ENCODE data around the gene LNP1. TPM values are rescaled to one million over a fixed set of nuclear protein-coding genes. Genes with fewer than 3 reads are reported as not detected.

LNP1 gene
- total RNA-seq, 3 donors from 2014 or later (not counting 1 experiment from before 2014, with no cell fraction given), result 0.39 to 0.85 (median 0.73) TPM

- Mint-ChIP-seq H3K4me3 (no peak overlapping the region), H3K27ac (peak overlapping the region in 1 of 2 donors; percentile 69), H3K27me3 (ENCODE audit: low read depth in 2 of 2) (no peaks in the 10 kb centered on the region), H3K9me3 (peaks cover 2 to 3% of the 10 kb centered on the region in 2 donors), H3K36me3 (peaks cover 28% of the 10 kb centered on the region), H3K4me1 (no peaks in the 10 kb centered on the region)
- no peak for DNase-seq
- peaks cover 3% of the 10 kb centered on the region for H3K9me3 ChIP-seq (ENCODE audit: control insufficient read depth, insufficient read depth, low read length)
- H3K27me3 ChIP-seq (ENCODE audit: control insufficient read depth, insufficient read depth, low read length), result no peaks in the 10 kb centered on the region
- no peak overlapping the region for H3K27ac ChIP-seq (ENCODE audit: low read length)
- peaks cover 37% of the 10 kb centered on the region for H3K36me3 ChIP-seq (ENCODE audit: control insufficient read depth, insufficient read depth, low read length)
- TF ChIP-seq CTCF (IDR thresholded peaks at IDR 0.05), result no peak
- intact Hi-C loops (cut with micrococcal nuclease), result no loop called here
- ATAC-seq, result no peak
- no peaks in the 10 kb centered on the region for H3K4me1 ChIP-seq (ENCODE audit: control insufficient read depth, insufficient read depth, low read length)
- H3K4me3 ChIP-seq (ENCODE audit: low read length), result no peak overlapping the region
- WGBS (ENCODE audit: insufficient coverage), result 100% methylated on average over 4 of the region's 4 CpGs
Measured at GRCh38 chr3:100360757-100361496, 40.4 kb upstream of the LNP1 start.

- Mint-ChIP-seq H3K27ac (peak overlapping the region in 1 of 2 donors; percentile 69), H3K4me1 (no peaks in the 10 kb centered on the region), H3K4me3 (no peak overlapping the region), H3K36me3 (peaks cover 30% of the 10 kb centered on the region), H3K27me3 (ENCODE audit: low read depth in 2 of 2) (no peaks in the 10 kb centered on the region), H3K9me3 (peaks cover 2 to 3% of the 10 kb centered on the region in 2 donors)
- DNase-seq, result no peak
- no peak overlapping the region for H3K27ac ChIP-seq (ENCODE audit: low read length)
- H3K4me1 ChIP-seq (ENCODE audit: control insufficient read depth, insufficient read depth, low read length), result no peaks in the 10 kb centered on the region
- H3K4me3 ChIP-seq (ENCODE audit: low read length), result no peak overlapping the region
- H3K27me3 ChIP-seq (ENCODE audit: control insufficient read depth, insufficient read depth, low read length), result no peaks in the 10 kb centered on the region
- TF ChIP-seq CTCF (IDR thresholded peaks at IDR 0.05), result no peak
- intact Hi-C loops (cut with micrococcal nuclease), result no loop called here
- 94% methylated on average over 1 of the region's 1 CpG for whole genome bisulfite sequencing (ENCODE audit: insufficient coverage)
- peaks cover 3% of the 10 kb centered on the region for H3K9me3 ChIP-seq (ENCODE audit: control insufficient read depth, insufficient read depth, low read length)
- peaks cover 46% of the 10 kb centered on the region for H3K36me3 ChIP-seq (ENCODE audit: control insufficient read depth, insufficient read depth, low read length)
- ATAC-seq, result no peak
Measured at GRCh38 chr3:100361897-100362296, 39.4 kb upstream of the LNP1 start.

GRCh38 chr3:100364421-100364820 is 36.9 kb upstream of the LNP1 start:
- no peaks in the 10 kb centered on the region for H3K4me1 Mint-ChIP-seq
- DNase-seq (no peak), ATAC-seq (no peak)
- no peak overlapping the region for H3K4me3 Mint-ChIP-seq
- intact Hi-C loops (cut with micrococcal nuclease), result no loop called here
- Histone ChIP-seq H3K36me3 (ENCODE audit: control insufficient read depth, insufficient read depth, low read length) (peaks cover 63% of the 10 kb centered on the region), H3K9me3 (ENCODE audit: control insufficient read depth, insufficient read depth, low read length) (peaks cover 3% of the 10 kb centered on the region), H3K4me1 (ENCODE audit: control insufficient read depth, insufficient read depth, low read length) (no peaks in the 10 kb centered on the region), H3K4me3 (ENCODE audit: low read length) (no peak overlapping the region), H3K27me3 (ENCODE audit: control insufficient read depth, insufficient read depth, low read length) (no peaks in the 10 kb centered on the region), H3K27ac (ENCODE audit: low read length) (no peak overlapping the region)
- no peak for TF ChIP-seq CTCF (IDR thresholded peaks at IDR 0.05)
- H3K27me3 Mint-ChIP-seq (ENCODE audit: low read depth in 2 of 2), result no peaks in the 10 kb centered on the region
- H3K9me3 Mint-ChIP-seq, result peaks cover 2 to 3% of the 10 kb centered on the region in 2 donors
- peaks cover 30% of the 10 kb centered on the region for H3K36me3 Mint-ChIP-seq
- no peak overlapping the region for H3K27ac Mint-ChIP-seq
- WGBS (ENCODE audit: insufficient coverage), result 100% methylated on average over 3 of the region's 3 CpGs

GRCh38 chr3:100366424-100366823 is 34.9 kb upstream of the LNP1 start:
- Histone ChIP-seq H3K4me1 (ENCODE audit: control insufficient read depth, insufficient read depth, low read length) (no peaks in the 10 kb centered on the region), H3K36me3 (ENCODE audit: control insufficient read depth, insufficient read depth, low read length) (peaks cover 71% of the 10 kb centered on the region), H3K27me3 (ENCODE audit: control insufficient read depth, insufficient read depth, low read length) (no peaks in the 10 kb centered on the region), H3K4me3 (ENCODE audit: low read length) (no peak overlapping the region), H3K9me3 (ENCODE audit: control insufficient read depth, insufficient read depth, low read length) (peaks cover 3% of the 10 kb centered on the region), H3K27ac (ENCODE audit: low read length) (no peak overlapping the region)
- H3K27me3 Mint-ChIP-seq (ENCODE audit: low read depth in 2 of 2), result no peaks in the 10 kb centered on the region
- peaks cover 24% of the 10 kb centered on the region for H3K36me3 Mint-ChIP-seq
- intact Hi-C loops (cut with micrococcal nuclease), result no loop called here
- peaks cover 2 to 3% of the 10 kb centered on the region in 2 donors for H3K9me3 Mint-ChIP-seq
- no peaks in the 10 kb centered on the region for H3K4me1 Mint-ChIP-seq
- H3K27ac Mint-ChIP-seq, result peak overlapping the region in 1 of 2 donors; percentile 21
- H3K4me3 Mint-ChIP-seq, result no peak overlapping the region
- no CpG with 5 or more reads among the region's 2 CpGs for WGBS (ENCODE audit: insufficient coverage)
- DNase-seq (no peak), ATAC-seq (no peak)
- no peak for TF ChIP-seq CTCF (IDR thresholded peaks at IDR 0.05)

Measured in natural killer cell (primary cell).